HG03521 (cell line): ENCODE measurements around the gene KCNQ1.

Source experiments
- ATAC-seq: cut with Tn5 transposase; IDR thresholded peaks from one replicate; pipeline ENCODE4 v1.9.1; 2021; ENCODE audit warnings: mild to moderate bottlenecking, moderate library complexity; ENCODE audit not compliant: unreplicated experiment

KCNQ1 gene

DNA sequence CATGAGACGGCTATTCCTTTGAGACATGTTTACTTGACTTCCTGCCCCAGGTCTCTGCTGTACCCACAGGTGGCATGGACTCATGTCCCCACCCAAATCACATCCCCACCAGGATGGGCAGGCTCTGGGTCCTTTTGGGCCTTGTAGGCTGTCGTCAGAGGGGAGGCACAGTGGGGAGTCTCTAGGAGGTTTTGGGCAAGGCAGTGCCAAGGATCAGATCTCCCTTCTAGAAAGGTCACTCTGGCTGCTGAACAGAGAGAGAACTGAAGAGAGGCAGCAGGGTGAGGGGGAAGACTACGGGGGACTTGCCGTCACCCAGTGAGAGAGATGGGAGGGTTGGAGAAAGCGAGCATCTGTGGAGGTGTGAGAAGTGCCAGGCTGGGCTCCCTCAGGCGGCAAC, 259.5 kb downstream of the KCNQ1 start:
- ATAC-seq, result no peak

GRCh38 chr11:2704896-2705606, 260.2 kb downstream of the KCNQ1 start:
- no peak for ATAC-seq

DNA sequence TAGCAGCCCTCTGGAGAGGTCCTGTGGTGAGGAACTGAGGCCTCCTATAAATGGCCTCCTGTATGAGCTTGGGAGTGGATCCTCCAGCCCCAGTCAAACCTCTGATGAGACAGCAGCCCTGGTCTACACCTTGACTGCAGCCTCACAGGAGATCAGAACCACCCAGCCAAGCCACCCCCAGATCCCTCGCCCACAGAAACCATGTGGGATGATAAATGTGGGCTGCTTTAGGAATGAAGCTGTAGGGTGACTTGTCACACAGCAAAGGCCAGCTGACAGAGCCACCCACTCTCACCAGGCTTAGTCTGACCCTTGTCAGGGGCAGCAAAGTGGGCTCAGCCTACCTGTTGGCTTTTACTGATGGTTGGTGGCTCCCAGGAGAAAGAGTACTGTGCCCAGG, 261.5 kb downstream of the KCNQ1 start:
- ATAC-seq, result no peak

- ATAC-seq, result no peak
Observed at GRCh38 chr11:2707736-2708135, 262.9 kb downstream of the KCNQ1 start.

DNA sequence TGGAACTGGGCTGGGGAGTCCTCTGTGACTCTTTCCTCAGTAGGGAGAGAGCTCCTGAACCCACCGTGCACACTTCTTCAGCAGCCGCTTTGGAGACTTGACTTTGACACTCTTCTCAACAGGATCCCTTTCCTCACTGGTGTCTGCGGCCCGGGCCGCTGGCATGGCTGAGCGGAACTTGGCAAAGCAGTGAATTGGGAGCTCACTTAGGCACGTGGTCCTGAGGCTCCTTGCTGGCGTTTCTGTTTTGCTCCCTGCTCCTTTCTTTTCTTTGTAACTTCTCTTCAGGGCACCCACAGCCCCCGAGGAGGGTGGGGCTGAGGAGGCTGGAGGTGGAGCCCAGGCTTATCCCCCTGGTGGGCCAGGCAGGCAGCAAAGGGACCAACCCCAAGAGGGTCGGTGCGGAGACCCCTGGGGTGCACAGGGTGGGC, 263.4 kb downstream of the KCNQ1 start:
- no peak for ATAC-seq

- no peak for ATAC-seq
Observed at GRCh38 chr11:2708757-2709281, 264.0 kb downstream of the KCNQ1 start.

GRCh38 chr11:2709429-2709828, 264.6 kb downstream of the KCNQ1 start:
- no peak for ATAC-seq

DNA sequence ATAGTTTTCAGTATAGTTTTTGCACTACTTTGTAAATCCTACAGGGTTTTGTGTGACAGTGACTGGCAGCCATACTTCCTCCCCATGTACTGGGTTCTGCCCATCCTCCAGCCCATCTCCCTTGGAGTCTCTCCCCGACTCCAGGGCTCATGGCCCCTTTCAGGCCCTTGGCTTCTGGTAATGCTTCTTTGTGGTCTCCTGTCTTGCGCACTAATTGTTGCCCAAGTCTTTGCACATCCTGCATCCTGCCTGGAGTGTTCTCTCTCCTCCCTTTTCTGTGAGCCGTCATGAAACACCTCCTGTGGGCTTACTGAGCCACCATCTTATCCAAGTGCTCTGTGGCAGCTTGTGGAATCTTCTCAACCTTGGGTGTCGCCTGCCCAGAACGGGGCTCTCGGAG, 266.4 kb downstream of the KCNQ1 start:
- ATAC-seq, result no peak

GRCh38 chr11:2713094-2713493, 268.3 kb downstream of the KCNQ1 start:
- ATAC-seq, result no peak

GRCh38 chr11:2713661-2714462, 269.1 kb downstream of the KCNQ1 start:
- ATAC-seq, result no peak

DNA sequence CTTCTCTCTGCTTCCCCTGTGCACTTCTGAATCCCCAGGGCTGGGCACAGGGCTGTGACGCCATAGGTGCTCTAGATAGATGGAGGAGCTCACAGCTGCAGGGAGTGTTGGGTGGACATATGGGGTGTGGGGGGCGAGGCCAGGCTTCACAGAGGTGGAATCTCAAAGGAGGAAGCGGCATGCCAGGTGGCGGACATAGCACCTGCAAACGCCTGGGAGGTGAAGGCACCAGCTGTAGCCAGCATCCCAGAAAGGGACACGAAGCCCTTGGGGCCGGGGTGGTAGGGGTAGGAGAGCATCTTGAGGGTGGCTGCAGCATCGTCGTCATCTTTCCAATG, 269.6 kb downstream of the KCNQ1 start:
- no peak for ATAC-seq

DNA sequence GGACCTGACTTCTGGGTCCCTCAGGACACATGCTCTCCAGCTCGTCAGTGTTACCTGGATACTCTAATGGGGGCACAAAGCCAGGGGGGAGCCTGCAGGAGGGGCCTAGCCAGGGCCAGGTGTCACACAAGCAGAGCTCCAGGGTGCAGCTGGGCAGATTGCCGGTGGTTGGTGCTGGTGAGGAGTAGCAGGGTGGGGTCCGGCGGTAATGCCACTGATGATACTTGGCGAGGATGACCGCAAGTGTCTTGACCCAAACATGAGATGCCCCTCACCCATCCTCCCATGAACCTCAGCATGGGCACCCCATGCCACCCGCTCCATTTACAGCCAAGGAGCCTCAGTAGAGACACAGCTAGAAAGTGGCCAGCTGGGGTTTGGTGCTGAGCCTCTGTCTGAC, 270.1 kb downstream of the KCNQ1 start:
- no peak for ATAC-seq

- no peak for ATAC-seq
Observed at GRCh38 chr11:2715716-2716350, 271.0 kb downstream of the KCNQ1 start.

- ATAC-seq, result no peak
Observed at GRCh38 chr11:2716376-2717095, 271.7 kb downstream of the KCNQ1 start.

- no peak for ATAC-seq
Observed at GRCh38 chr11:2717561-2718325, 272.9 kb downstream of the KCNQ1 start.

DNA sequence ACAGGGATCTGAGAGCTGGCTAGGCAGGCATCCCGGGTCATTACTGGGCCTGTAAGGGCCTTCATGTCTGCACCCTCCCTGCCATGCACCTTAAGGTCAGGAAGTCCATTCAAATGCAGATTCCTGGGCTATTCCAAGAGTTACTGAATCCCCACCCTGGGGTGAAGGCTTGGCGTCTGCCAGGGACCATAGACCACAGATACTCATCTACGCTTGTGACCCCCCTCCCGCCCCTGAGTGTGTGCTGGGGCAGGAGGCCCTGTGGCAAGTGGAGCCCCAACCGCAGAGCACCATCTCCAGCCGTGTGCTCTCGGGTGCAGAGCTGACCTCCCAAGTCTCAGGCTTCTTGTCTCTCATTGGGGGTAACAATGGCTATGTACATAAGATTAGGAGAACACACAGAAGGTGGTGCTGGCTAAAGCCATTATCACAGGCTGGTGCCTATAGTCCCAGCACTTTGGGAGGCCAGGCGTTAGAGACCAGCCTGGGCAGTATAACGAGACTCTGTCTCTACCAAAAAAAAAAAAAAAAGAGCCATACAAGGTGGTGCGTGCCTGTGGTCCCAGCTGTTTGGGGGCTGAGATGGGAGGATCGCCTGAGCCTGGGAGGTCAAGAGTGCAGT, 274.1 kb downstream of the KCNQ1 start:
- no peak for ATAC-seq

- no peak for ATAC-seq
Observed at GRCh38 chr11:2719831-2720590, 275.2 kb downstream of the KCNQ1 start.

GRCh38 chr11:2721210-2721916, 276.6 kb downstream of the KCNQ1 start:
- ATAC-seq, result no peak

DNA sequence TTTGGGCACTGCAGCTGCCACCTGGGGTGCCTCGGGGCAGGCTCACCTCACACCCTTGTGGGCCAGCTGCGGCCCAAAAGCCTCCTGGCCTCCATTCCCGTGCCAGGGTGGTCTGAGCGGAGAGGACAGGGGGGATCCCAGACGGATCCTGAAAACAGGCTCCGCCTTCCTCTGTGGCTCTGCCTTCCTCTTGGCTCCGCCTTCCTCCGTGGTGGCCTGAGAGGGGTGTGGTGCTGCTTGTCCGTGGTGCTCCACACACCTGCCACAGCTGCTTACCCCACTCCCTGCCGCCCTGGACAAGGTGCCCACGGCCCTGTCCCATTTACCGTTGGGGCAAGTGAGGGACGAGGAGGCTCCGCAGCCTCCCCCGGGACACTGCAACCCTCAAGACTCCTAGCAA, 278.1 kb downstream of the KCNQ1 start:
- ATAC-seq, result no peak
